Neutrophil (primary cell): ENCODE results near the gene KCNK2.

ENCODE experiments used
- H3K27ac ChIP-seq: fragments of 200-600 bp; sonication (generic); 2 replicates; pipeline ENCODE4 v1.5.1; 2016; ENCODE audit warnings: mild to moderate bottlenecking, moderate library complexity
- H3K27me3 ChIP-seq: fragments of 200-600 bp; sonication (generic); 2 replicates; pipeline ENCODE4 v1.6.0; 2016; ENCODE audit warnings: mild to moderate bottlenecking
- H3K36me3 ChIP-seq: fragments of 200-600 bp; sonication (generic); 2 replicates; pipeline ENCODE4 v1.5.1; 2017
- H3K4me1 ChIP-seq, 2 experiments: fragments of 200-600 bp in 1 of 2; sonication (generic) in 1 of 2; 1 replicate in 1 of 2; 2 replicates in 1 of 2; pipeline versions ENCODE4 v1.5.1 to v1.6.1; 2013 to 2016; ENCODE audit warnings: low read depth in 1 of 2, low read length in 1 of 2, mild to moderate bottlenecking in 1 of 2, moderate library complexity in 1 of 2; ENCODE audit not compliant: control insufficient read depth in 1 of 2, insufficient read depth in 1 of 2
- H3K4me3 ChIP-seq, 2 experiments: fragments of 200-600 bp in 1 of 2; sonication (generic) in 1 of 2; 1 replicate in 1 of 2; 2 replicates in 1 of 2; pipeline ENCODE4 v1.5.1; 2013 to 2016; ENCODE audit warnings: low read depth in 1 of 2, low read length in 1 of 2, mild to moderate bottlenecking in 1 of 2, moderate library complexity in 1 of 2
- H3K9me3 ChIP-seq: fragments of 200-600 bp; sonication (generic); 2 replicates; pipeline ENCODE4 v1.5.1; 2016
- CTCF ChIP-seq: fragments of 200-600 bp; sonication (generic); IDR thresholded peaks from 2 replicates; pipeline ENCODE4 v1.5.1; 2016; ENCODE audit warnings: antibody characterized with exemption

KCNK2 gene

GRCh38 chr1:215250913-215251312 lies 168.4 kb downstream of the KCNK2 start:
- no peaks in the 10 kb centered on the region for H3K9me3 ChIP-seq
- H3K4me1 ChIP-seq = no peaks in the 10 kb centered on the region
- no peaks in the 10 kb centered on the region for H3K36me3 ChIP-seq
- no peak for TF ChIP-seq CTCF
- H3K27ac ChIP-seq = no peak overlapping the region
- no peaks in the 10 kb centered on the region for H3K27me3 ChIP-seq
- H3K4me3 ChIP-seq = no peak overlapping the region

GRCh38 chr1:215251428-215251827 lies 168.9 kb downstream of the KCNK2 start:
- no peak overlapping the region for H3K27ac ChIP-seq
- no peaks in the 10 kb centered on the region for H3K9me3 ChIP-seq
- H3K36me3 ChIP-seq = no peaks in the 10 kb centered on the region
- no peaks in the 10 kb centered on the region for H3K27me3 ChIP-seq
- H3K4me1 ChIP-seq = no peaks in the 10 kb centered on the region
- TF ChIP-seq CTCF = no peak
- H3K4me3 ChIP-seq = no peak overlapping the region

- no peaks in the 10 kb centered on the region for H3K9me3 ChIP-seq
- H3K27me3 ChIP-seq = no peaks in the 10 kb centered on the region
- no peaks in the 10 kb centered on the region for H3K4me1 ChIP-seq
- H3K27ac ChIP-seq = no peak overlapping the region
- H3K4me3 ChIP-seq = no peak overlapping the region
- no peak for TF ChIP-seq CTCF
- H3K36me3 ChIP-seq = no peaks in the 10 kb centered on the region
Observed at GRCh38 chr1:215252164-215252563, 169.6 kb downstream of the KCNK2 start.

GRCh38 chr1:215256936-215257679 lies 174.6 kb downstream of the KCNK2 start:
- Histone ChIP-seq H3K4me1 (no peaks in the 10 kb centered on the region), H3K4me3 (no peak overlapping the region), H3K27ac (no peak overlapping the region), H3K36me3 (no peaks in the 10 kb centered on the region), H3K9me3 (no peaks in the 10 kb centered on the region), H3K27me3 (no peaks in the 10 kb centered on the region)
- TF ChIP-seq CTCF = no peak

GRCh38 chr1:215260711-215261110 lies 178.2 kb downstream of the KCNK2 start:
- TF ChIP-seq CTCF = no peak
- no peaks in the 10 kb centered on the region for H3K36me3 ChIP-seq
- no peak overlapping the region for H3K4me3 ChIP-seq
- H3K27ac ChIP-seq = no peak overlapping the region
- H3K27me3 ChIP-seq = no peaks in the 10 kb centered on the region
- H3K9me3 ChIP-seq = no peaks in the 10 kb centered on the region
- no peaks in the 10 kb centered on the region for H3K4me1 ChIP-seq
